Peyer's patch (tissue), 4 donors: ENCODE results near the gene PLXNA1.

Source experiments
- CTCF ChIP-seq, 6 experiments: fragments of 450-650 bp in 4 of 6; fragments of 200-600 bp in 2 of 6; sonication (generic) in 1 of 6; IDR thresholded peaks; one replicate each; pipeline ENCODE4 v1.5.1; 2017 to 2019; ENCODE audit warnings: antibody characterized with exemption in 6 of 6, mild to moderate bottlenecking in 3 of 6, moderate library complexity in 1 of 6
- POLR2A ChIP-seq, 2 donors: fragments of 450-650 bp; IDR thresholded peaks; one replicate each; pipeline ENCODE4 v1.5.1; 2017; ENCODE audit warnings: antibody characterized with exemption in 2 of 2, mild to moderate bottlenecking in 2 of 2, moderate library complexity in 2 of 2

GRCh38 chr3:126951561-126951960, 31.4 kb upstream of the PLXNA1 start:
- no peak for TF ChIP-seq CTCF (IDR thresholded peaks at IDR 0.05)
- TF ChIP-seq POLR2A (IDR thresholded peaks at IDR 0.05) = no peak
